Body of pancreas (tissue), 4 donors: Measurements from ENCODE around the gene ING3. TPM values are rescaled to one million over a fixed set of nuclear protein-coding genes. Genes with fewer than 3 reads are reported as not detected.

Experiments used
- ATAC-seq: fragments of 150-250 bp; one replicate; pipeline ENCODE4 v1.9.1; 2016
- DNase-seq, 4 donors: peaks; one replicate each; pipeline ENCODE4 v3.0.0-alpha.2; 2019
- H3K27ac ChIP-seq, 4 donors: fragments of 200-600 bp; sonication (generic); 1 replicate in 3 of 4; 2 replicates in 1 of 4; pipeline versions ENCODE4 v1.5.1 to v1.6.1; 2016 to 2019; ENCODE audit warnings: mild to moderate bottlenecking in 1 of 4, mixed read lengths in 1 of 4, moderate library complexity in 1 of 4
- H3K27me3 ChIP-seq, 2 donors: fragments of 200-600 bp; sonication (generic); one replicate each; pipeline ENCODE4 v1.6.0; 2016; ENCODE audit warnings: mild to moderate bottlenecking in 1 of 2
- H3K36me3 ChIP-seq, 2 donors: fragments of 200-600 bp; sonication (generic); replicated peaks in 1 of 2; 2 replicates each; pipeline ENCODE4 v1.5.1; 2016; ENCODE audit warnings: low read depth in 2 of 2; ENCODE audit not compliant: insufficient read depth in 1 of 2
- H3K4me1 ChIP-seq: fragments of 200-600 bp; sonication (generic); one replicate; pipeline ENCODE4 v1.6.0; 2016
- H3K4me3 ChIP-seq, 2 donors: fragments of 200-600 bp; sonication (generic); 1 replicate in 1 of 2; 2 replicates in 1 of 2; pipeline ENCODE4 v1.5.1; 2016 to 2019
- H3K9me3 ChIP-seq, 3 donors: fragments of 200-600 bp; sonication (generic); 1 replicate in 2 of 3; 2 replicates in 1 of 3; pipeline ENCODE4 v1.5.1; 2016
- POLR2A ChIP-seq, 3 donors: fragments of 450-650 bp; IDR thresholded peaks; one replicate each; pipeline ENCODE4 v1.6.1; 2016; ENCODE audit warnings: antibody characterized with exemption in 3 of 3, mild to moderate bottlenecking in 2 of 3
- WGBS, 2 donors: methylation state at CpG; one replicate each; pipeline ENCODE4 v1.1.5; 2017; 5-methylcytosine and 5-hydroxymethylcytosine counted together
- intact Hi-C: fragments of 100-400 bp; cut with DNase I; formaldehyde crosslinking; loops from one replicate; pipeline ENCODE4 v1.15.1; 2023
- total RNA-seq, 2 donors: library from RNA; depleted of rRNA; stranded (reverse); fragments of >200 nt; gene quantifications; one replicate each; pipeline ENCODE4 v1.1.0, GENCODE V29; 2016
- TF ChIP-seq, protein P1 (sequence below), 7 experiments: fragments of 450-650 bp in 4 of 7; fragments of 200-600 bp in 3 of 7; sonication (generic) in 3 of 7; IDR thresholded peaks; one replicate each; pipeline ENCODE4 v1.5.1; 2016 to 2019; ENCODE audit warnings: antibody characterized with exemption in 7 of 7

The ING3 gene
- total RNA-seq, 2 donors from 2014 or later = 7.6 to 9.1 TPM

DNA sequence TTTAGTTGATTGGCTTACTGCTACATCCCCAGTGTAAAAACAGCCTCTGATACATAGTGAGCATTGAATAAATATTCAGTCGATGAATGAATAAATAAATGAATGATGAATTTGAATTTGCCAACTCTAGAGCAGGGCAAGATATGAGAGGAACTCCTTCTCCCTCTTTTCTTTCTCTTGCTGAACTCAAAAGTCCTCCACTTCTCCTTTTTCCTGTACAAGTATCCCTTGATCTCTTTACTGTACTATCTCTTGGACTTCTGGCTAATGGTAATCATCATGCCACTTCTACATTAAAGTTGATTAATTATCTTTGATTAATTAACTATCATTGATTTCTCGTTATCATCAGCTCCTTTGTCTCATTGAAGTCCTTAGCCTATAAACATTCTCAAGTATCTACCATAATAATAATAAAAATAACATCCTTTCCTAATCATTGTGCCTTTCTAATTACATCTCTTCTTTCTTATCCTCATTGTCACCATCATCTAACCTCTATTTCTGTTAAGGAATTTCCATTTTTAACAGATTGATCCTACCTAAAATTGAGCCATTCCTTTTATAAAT, 48.5 kb downstream of the ING3 start:
- no peak for DNase-seq
- no peak overlapping the region for H3K4me3 ChIP-seq
- WGBS, 2 donors = 49 to 58% methylated on average over 2 of the region's 2 CpGs

DNA sequence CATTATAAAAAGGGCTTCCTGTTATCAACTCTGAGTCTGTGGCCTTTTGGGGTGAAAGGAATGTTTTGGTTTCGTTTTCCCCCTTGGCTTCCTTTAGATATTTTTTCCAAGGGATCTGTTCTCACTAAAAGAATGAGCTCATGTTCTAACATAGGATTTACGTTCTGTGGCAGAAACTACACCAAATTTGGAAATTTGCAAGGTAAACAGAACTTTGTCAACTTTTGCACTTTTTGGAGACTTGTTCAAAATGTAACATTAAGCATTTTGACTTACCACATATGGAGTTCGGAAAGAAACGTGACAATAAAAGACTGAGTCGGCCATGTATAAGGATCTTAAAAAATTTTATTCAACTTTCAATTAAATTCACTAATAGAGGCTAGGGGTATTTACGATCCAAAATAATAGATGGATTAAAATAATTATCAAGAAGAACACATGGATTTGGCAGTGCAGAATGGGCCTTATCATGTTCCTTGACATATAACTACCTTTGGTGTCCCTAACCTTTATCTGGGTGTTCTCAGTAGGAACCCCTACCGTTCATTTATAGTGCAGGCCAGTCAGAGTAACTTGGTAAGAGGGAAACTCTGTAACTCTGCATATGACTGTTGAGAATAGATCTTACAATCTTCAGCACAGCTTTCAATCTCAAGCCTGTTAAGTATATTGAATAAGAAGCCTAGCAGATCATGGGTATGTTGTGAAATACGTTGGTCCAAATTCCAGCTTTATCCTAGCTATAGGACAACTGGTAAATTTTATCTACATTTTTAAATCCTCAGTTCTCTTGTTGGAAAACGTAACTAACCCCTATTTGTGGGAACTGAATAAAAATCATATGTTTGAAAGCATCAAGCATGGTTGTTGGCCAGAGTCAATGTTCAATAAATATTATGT, 49.8 kb downstream of the ING3 start:
- Histone ChIP-seq H3K36me3 (no peaks in the 10 kb centered on the region), H3K27ac (peak overlapping the region in 1 of 4 donors; percentile 6), H3K9me3 (no peaks in the 10 kb centered on the region), H3K4me1 (no peaks in the 10 kb centered on the region), H3K27me3 (peaks cover 0 to 7% of the 10 kb centered on the region in 2 donors), H3K4me3 (no peak overlapping the region)
- ATAC-seq (no peak), DNase-seq (no peak)
- 60 to 67% methylated on average over 9 of the region's 9 CpGs for WGBS, 2 donors
- intact Hi-C loops = no loop called here
- no peak for TF ChIP-seq POLR2A (IDR thresholded peaks at IDR 0.05)
- TF ChIP-seq, protein P1, sequence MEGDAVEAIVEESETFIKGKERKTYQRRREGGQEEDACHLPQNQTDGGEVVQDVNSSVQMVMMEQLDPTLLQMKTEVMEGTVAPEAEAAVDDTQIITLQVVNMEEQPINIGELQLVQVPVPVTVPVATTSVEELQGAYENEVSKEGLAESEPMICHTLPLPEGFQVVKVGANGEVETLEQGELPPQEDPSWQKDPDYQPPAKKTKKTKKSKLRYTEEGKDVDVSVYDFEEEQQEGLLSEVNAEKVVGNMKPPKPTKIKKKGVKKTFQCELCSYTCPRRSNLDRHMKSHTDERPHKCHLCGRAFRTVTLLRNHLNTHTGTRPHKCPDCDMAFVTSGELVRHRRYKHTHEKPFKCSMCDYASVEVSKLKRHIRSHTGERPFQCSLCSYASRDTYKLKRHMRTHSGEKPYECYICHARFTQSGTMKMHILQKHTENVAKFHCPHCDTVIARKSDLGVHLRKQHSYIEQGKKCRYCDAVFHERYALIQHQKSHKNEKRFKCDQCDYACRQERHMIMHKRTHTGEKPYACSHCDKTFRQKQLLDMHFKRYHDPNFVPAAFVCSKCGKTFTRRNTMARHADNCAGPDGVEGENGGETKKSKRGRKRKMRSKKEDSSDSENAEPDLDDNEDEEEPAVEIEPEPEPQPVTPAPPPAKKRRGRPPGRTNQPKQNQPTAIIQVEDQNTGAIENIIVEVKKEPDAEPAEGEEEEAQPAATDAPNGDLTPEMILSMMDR (IDR thresholded peaks at IDR 0.05) = no peak

More for the DNA sequence above, 48.5 kb downstream of the ING3 start:
- Histone ChIP-seq H3K27ac (no peak overlapping the region), H3K9me3 (no peaks in the 10 kb centered on the region), H3K4me1 (no peaks in the 10 kb centered on the region), H3K36me3 (no peaks in the 10 kb centered on the region), H3K27me3 (peaks cover 0 to 7% of the 10 kb centered on the region in 2 donors)
- intact Hi-C loops = no loop called here
- TF ChIP-seq, protein P1 (IDR thresholded peaks at IDR 0.05) = no peak
- TF ChIP-seq POLR2A (IDR thresholded peaks at IDR 0.05) = no peak
- ATAC-seq = no peak

DNA sequence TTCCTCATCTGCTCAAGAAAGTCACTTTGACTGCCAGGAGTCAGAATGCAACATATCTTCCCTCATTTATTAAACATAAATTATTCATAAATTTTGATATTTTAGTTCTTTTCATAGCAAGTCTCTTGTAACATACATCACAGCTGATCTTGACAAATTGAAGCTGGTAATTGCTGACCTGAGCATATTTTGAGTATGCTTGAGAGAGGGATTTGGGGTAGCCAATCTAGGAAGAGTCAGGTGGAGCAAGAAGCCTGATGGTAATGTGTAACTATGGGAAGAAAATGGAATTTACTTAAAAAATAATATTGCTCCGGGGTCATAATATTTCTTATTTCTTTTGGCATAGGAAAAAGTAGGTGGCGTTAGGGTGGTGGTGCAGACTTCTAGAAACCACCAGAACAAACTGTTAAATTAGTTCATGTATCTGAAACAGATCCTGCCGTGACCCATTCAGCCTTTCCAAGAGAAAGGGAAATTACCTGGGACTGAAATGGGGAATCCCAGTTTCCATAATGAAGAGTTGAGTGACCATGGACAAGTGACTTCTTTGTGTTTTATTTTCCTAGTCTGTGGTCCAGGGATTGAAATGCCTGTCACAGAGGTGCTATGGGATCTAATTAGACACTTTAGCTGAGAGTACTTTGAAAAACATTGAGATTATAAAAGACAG, 50.8 kb downstream of the ING3 start:
- Histone ChIP-seq H3K27ac (no peak overlapping the region), H3K4me3 (no peak overlapping the region), H3K4me1 (no peaks in the 10 kb centered on the region), H3K36me3 (no peaks in the 10 kb centered on the region), H3K27me3 (peaks cover 0 to 7% of the 10 kb centered on the region in 2 donors), H3K9me3 (no peaks in the 10 kb centered on the region)
- WGBS, 2 donors = 58 to 68% methylated on average over 3 of the region's 3 CpGs
- ATAC-seq (no peak), DNase-seq (no peak)
- intact Hi-C loops = no loop called here
- no peak for TF ChIP-seq POLR2A (IDR thresholded peaks at IDR 0.05)
- TF ChIP-seq, protein P1 (IDR thresholded peaks at IDR 0.05) = no peak

DNA sequence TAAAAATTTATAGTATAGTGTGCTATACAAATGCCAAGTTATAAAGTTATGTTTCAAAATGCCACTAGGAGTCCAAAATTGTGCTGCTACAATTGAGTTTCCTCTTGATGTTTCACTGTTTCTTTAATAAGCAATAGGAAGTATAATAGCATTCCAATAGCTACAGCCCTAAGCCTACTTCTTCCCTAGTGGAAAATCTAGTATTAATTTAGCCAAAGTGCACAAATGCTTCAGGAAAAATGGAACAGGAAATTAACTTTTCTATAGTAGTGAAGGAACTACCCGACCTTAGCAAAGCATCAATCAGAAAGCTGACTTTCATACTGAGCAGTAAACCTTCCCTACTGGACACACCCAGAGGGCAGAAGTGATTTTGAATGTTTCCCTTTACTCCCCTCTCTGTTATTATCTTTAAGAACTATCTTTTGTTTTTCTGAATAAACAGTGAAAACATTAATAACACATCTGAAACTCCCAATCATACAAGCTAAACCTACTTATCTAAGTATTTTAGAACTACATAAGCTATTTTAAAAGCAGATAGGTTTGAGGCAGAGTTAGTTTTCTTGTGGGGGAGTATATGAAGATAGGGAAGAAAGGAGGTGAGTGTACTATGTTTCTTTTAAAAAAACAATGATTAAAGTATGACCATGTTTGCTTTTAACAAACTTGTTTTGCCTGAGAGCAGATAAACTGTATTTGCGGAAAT, 51.6 kb downstream of the ING3 start:
- Histone ChIP-seq H3K9me3 (no peaks in the 10 kb centered on the region), H3K4me1 (no peaks in the 10 kb centered on the region), H3K36me3 (no peaks in the 10 kb centered on the region), H3K27me3 (peaks cover 0 to 3% of the 10 kb centered on the region in 2 donors), H3K27ac (no peak overlapping the region), H3K4me3 (no peak overlapping the region)
- intact Hi-C loops = no loop called here
- DNase-seq (no peak), ATAC-seq (no peak)
- 35 to 41% methylated on average over 2 of the region's 2 CpGs for WGBS, 2 donors
- TF ChIP-seq, protein P1 (IDR thresholded peaks at IDR 0.05) = no peak
- TF ChIP-seq POLR2A (IDR thresholded peaks at IDR 0.05) = no peak
